ENCODE measurements around the gene WWC1.

Gene WWC1

GRCh38 chr5:168378741-168379140, 87.3 kb downstream of the WWC1 start:
- TF ChIP-seq POU2F2 (IDR thresholded peaks at IDR 0.05; ENCODE audit: low read depth, low read length) (no peak), PAX5 (IDR thresholded peaks at IDR 0.05; ENCODE audit: insufficient read depth, low read length, severe bottlenecking) (no peak)
- no peak for FAIRE-seq
- DNase-seq (ENCODE audit: insufficient read length, low spot score): no peak

DNA sequence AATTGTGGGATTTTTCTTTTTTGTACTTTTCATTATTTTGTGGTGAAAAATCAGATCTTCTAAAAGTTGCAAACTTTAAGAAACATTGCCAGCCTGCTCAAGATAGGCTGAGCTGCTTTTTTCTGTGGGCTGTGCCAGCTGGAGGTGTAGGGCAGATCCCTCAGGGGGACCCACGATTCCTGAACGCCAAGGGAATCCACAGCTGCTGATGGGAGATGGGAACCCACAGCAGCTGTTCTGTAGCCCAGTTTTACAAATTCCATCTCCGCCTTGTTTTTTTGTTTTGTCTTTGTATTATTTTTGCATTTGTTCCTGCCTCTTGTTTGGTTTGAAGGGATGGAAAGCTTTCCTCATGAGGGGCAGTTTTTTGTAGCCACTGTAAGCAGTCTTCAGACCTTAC, 91.0 kb downstream of the WWC1 start:
- TF ChIP-seq POLR2A (IDR thresholded peaks at IDR 0.05; ENCODE audit: low read depth, low read length) (no peak), SPI1 (IDR thresholded peaks at IDR 0.05; ENCODE audit: low read depth, low read length) (no peak), POLR2AphosphoS5 (IDR thresholded peaks at IDR 0.05; ENCODE audit: low read depth, low read length) (no peak), POU2F2 (IDR thresholded peaks at IDR 0.05; ENCODE audit: low read depth, low read length) (no peak), PAX5 (IDR thresholded peaks at IDR 0.05; ENCODE audit: insufficient read depth, low read length, severe bottlenecking) (no peak), TAF1 (IDR thresholded peaks at IDR 0.05; ENCODE audit: low read depth, low read length) (no peak)
- DNase-seq (ENCODE audit: insufficient read length, low spot score): no peak
- no peak for FAIRE-seq

DNA sequence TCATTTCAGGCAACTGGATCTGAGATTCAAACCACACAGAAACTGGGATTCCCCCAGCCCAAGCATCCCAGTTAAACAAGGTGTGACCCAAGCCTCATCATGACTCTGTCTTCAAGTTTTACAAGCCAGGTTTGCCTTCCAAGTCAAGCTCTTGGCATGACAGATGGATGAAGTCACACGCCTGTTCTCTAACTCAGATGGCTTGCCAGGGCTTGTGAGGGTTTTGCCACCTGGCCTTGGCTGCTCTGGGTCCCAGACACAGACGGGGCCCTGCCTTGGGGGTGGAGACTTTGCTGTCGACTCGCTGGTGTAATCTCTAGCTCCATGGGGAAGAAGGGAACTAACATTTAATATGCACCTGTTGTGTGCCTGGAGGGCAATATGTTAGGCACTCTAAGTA, 99.0 kb downstream of the WWC1 start:
- DNase-seq (ENCODE audit: insufficient read length, low spot score): no peak
- FAIRE-seq: no peak
- TF ChIP-seq SPI1 (IDR thresholded peaks at IDR 0.05; ENCODE audit: low read depth, low read length) (no peak), POLR2A (IDR thresholded peaks at IDR 0.05; ENCODE audit: low read depth, low read length) (no peak), POLR2AphosphoS5 (IDR thresholded peaks at IDR 0.05; ENCODE audit: low read depth, low read length) (no peak), POU2F2 (IDR thresholded peaks at IDR 0.05; ENCODE audit: low read depth, low read length) (no peak), TAF1 (IDR thresholded peaks at IDR 0.05; ENCODE audit: low read depth, low read length) (no peak), PAX5 (IDR thresholded peaks at IDR 0.05; ENCODE audit: insufficient read depth, low read length, severe bottlenecking) (no peak)

- DNase-seq (ENCODE audit: insufficient read length, low spot score) (no peak), FAIRE-seq (no peak)
- TF ChIP-seq POLR2A (IDR thresholded peaks at IDR 0.05; ENCODE audit: low read depth, low read length): no peak
- no peak for TF ChIP-seq POU2F2 (IDR thresholded peaks at IDR 0.05; ENCODE audit: low read depth, low read length)
These were observed 102.3 kb downstream of the WWC1 start for GRCh38 chr5:168393773-168394172.

DNA sequence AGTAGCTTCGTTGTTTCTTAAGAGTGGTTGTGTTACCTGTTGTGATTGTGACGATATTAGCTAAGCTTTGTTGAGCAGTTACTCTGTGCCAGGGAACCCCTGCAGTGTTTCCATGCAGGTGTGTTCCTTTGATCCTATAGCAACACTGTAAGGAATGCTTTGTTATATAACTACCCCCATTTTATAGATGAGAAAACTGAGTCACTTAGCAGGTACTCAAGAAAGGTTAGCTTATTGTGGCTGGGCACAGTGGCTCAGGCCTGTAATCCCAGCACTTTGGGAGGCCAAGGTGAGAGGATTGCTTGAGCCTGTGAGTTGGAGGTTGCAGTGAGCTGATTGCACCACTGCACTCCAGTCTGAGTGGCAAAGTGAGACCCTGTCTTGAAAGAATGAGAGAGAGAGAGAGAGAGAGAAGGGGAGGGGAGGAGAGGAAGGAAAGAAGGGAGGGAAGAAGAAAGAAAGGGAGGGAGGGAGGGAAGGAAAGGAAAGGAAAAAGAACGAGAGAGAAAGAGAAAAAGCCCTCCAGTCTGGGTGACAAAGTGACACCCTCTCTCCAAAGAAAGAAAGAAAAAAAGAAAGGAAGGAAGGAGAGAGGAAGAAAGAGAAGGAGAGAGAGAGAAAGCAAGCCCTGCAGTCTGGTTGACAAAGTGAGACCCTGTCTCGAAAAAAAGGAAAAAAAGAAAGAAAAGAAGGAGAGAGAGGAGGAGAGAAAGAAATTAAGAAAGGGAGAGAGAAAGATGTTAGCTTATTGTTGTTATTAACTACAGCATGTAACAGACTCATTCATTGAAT, 109.2 kb downstream of the WWC1 start:
- DNase-seq (ENCODE audit: insufficient read length, low spot score) (no peak), FAIRE-seq (no peak)
- TF ChIP-seq PAX5 (IDR thresholded peaks at IDR 0.05; ENCODE audit: insufficient read depth, low read length, severe bottlenecking): no peak
- TF ChIP-seq SPI1 (IDR thresholded peaks at IDR 0.05; ENCODE audit: low read depth, low read length): no peak
- no peak for TF ChIP-seq POU2F2 (IDR thresholded peaks at IDR 0.05; ENCODE audit: low read depth, low read length)
- no peak for TF ChIP-seq POLR2A (IDR thresholded peaks at IDR 0.05; ENCODE audit: low read depth, low read length)
- TF ChIP-seq POLR2AphosphoS5 (IDR thresholded peaks at IDR 0.05; ENCODE audit: low read depth, low read length): no peak
- no peak for TF ChIP-seq TAF1 (IDR thresholded peaks at IDR 0.05; ENCODE audit: low read depth, low read length)

- FAIRE-seq: no peak
- DNase-seq (ENCODE audit: insufficient read length, low spot score): no peak
- TF ChIP-seq POLR2A (IDR thresholded peaks at IDR 0.05; ENCODE audit: low read depth, low read length) (no peak), PAX5 (IDR thresholded peaks at IDR 0.05; ENCODE audit: insufficient read depth, low read length, severe bottlenecking) (no peak), TAF1 (IDR thresholded peaks at IDR 0.05; ENCODE audit: low read depth, low read length) (no peak), POLR2AphosphoS5 (IDR thresholded peaks at IDR 0.05; ENCODE audit: low read depth, low read length) (no peak), POU2F2 (IDR thresholded peaks at IDR 0.05; ENCODE audit: low read depth, low read length) (no peak), SPI1 (IDR thresholded peaks at IDR 0.05; ENCODE audit: low read depth, low read length) (no peak)
These were observed 109.8 kb downstream of the WWC1 start for GRCh38 chr5:168401226-168401625.

DNA sequence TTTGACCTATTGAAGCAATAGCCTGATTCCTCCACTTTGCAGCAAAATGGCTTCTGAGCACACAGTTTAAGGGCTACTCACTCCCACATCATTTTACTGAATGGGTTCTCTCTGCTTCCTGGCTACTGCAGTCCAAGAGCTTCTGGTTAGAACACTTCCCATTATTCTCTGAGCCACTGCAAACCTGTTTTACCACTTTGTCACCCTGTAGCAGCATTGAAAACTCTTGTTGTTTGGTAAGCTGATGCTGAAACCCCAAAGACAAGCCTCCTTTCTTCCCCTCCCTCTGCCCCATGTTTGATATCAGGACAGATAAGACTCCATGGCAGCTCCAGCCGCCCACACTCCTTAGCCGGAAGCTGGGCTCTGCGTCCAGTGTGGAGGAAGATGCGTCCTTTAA, 110.4 kb downstream of the WWC1 start:
- DNase-seq (ENCODE audit: insufficient read length, low spot score) (no peak), FAIRE-seq (no peak)
- TF ChIP-seq PAX5 (IDR thresholded peaks at IDR 0.05; ENCODE audit: insufficient read depth, low read length, severe bottlenecking) (no peak), SPI1 (IDR thresholded peaks at IDR 0.05; ENCODE audit: low read depth, low read length) (no peak), TAF1 (IDR thresholded peaks at IDR 0.05; ENCODE audit: low read depth, low read length) (no peak), POLR2AphosphoS5 (IDR thresholded peaks at IDR 0.05; ENCODE audit: low read depth, low read length) (no peak), POLR2A (IDR thresholded peaks at IDR 0.05; ENCODE audit: low read depth, low read length) (no peak), POU2F2 (IDR thresholded peaks at IDR 0.05; ENCODE audit: low read depth, low read length) (no peak)

GRCh38 chr5:168404365-168404764, 112.9 kb downstream of the WWC1 start:
- FAIRE-seq (no peak), DNase-seq (ENCODE audit: insufficient read length, low spot score) (no peak)
- TF ChIP-seq TAF1 (IDR thresholded peaks at IDR 0.05; ENCODE audit: low read depth, low read length) (no peak), POLR2AphosphoS5 (IDR thresholded peaks at IDR 0.05; ENCODE audit: low read depth, low read length) (no peak), PAX5 (IDR thresholded peaks at IDR 0.05; ENCODE audit: insufficient read depth, low read length, severe bottlenecking) (no peak), SPI1 (IDR thresholded peaks at IDR 0.05; ENCODE audit: low read depth, low read length) (no peak), POLR2A (IDR thresholded peaks at IDR 0.05; ENCODE audit: low read depth, low read length) (no peak), POU2F2 (IDR thresholded peaks at IDR 0.05; ENCODE audit: low read depth, low read length) (no peak)

- FAIRE-seq: no peak
- DNase-seq (ENCODE audit: insufficient read length, low spot score): no peak
- no peak for TF ChIP-seq POLR2A (IDR thresholded peaks at IDR 0.05; ENCODE audit: low read depth, low read length)
- no peak for TF ChIP-seq TAF1 (IDR thresholded peaks at IDR 0.05; ENCODE audit: low read depth, low read length)
- TF ChIP-seq PAX5 (IDR thresholded peaks at IDR 0.05; ENCODE audit: insufficient read depth, low read length, severe bottlenecking): no peak
- no peak for TF ChIP-seq POU2F2 (IDR thresholded peaks at IDR 0.05; ENCODE audit: low read depth, low read length)
- TF ChIP-seq SPI1 (IDR thresholded peaks at IDR 0.05; ENCODE audit: low read depth, low read length): no peak
- TF ChIP-seq POLR2AphosphoS5 (IDR thresholded peaks at IDR 0.05; ENCODE audit: low read depth, low read length): no peak
These were observed 115.8 kb downstream of the WWC1 start for GRCh38 chr5:168407211-168407610.

All from GM12891 (cell line).